Neural cell (in vitro differentiated cells): ENCODE data around the gene SIRPB1.
"Not testable (repeated sequence)": the region's sequence is repeated elsewhere in the genome, so short reads cannot be mapped to it uniquely, and the experiment has no call there.

Experiments used
- CTCF ChIP-seq: fragments of 450-650 bp; IDR thresholded peaks from 2 replicates; pipeline ENCODE4 v1.5.1; 2014; ENCODE audit warnings: antibody characterized with exemption, mild to moderate bottlenecking, moderate library complexity; ENCODE audit not compliant: poor library complexity, severe bottlenecking
- RAD21 ChIP-seq: fragments of 450-650 bp; conservative IDR thresholded peaks from 2 replicates; pipeline ENCODE4 v1.6.1; 2014; ENCODE audit warnings: antibody characterized with exemption, mild to moderate bottlenecking, moderate library complexity
- TAF1 ChIP-seq: IDR thresholded peaks from 2 replicates; pipeline ENCODE4 v1.6.1; 2012; ENCODE audit warnings: low read depth

- TF ChIP-seq CTCF, TAF1, RAD21: not testable (repeated sequence)
These were observed 11.0 kb downstream of the SIRPB1 start for GRCh38 chr20:1608678-1609347.
